Measurements from ENCODE around the gene ABCB8.

Gene ABCB8

GRCh38 chr7:151057989-151058780 lies 29.9 kb downstream of the ABCB8 start (continued):
- TF ChIP-seq ZNF26 (tag by site-specific recombination; IDR thresholded peaks at IDR 0.05) (no peak), ZNF580 (tag by site-specific recombination; IDR thresholded peaks at IDR 0.05) (peak; percentile 7; the same call in 1 of the 2 replicates), PATZ1 (tag by site-specific recombination; IDR thresholded peaks at IDR 0.05) (peak; percentile 82), ZNF660 (tag by site-specific recombination; IDR thresholded peaks at IDR 0.05) (no peak), ZNF335 (tag by site-specific recombination; conservative IDR thresholded peaks at IDR 0.05) (peak; percentile 87), ZNF16 (tag by site-specific recombination; IDR thresholded peaks at IDR 0.05; ENCODE audit: low read depth) (no peak), ZNF248 (tag by site-specific recombination; IDR thresholded peaks at IDR 0.05) (no peak), ZNF560 (tag by site-specific recombination; IDR thresholded peaks at IDR 0.05; ENCODE audit: borderline replicate concordance) (no peak), BCL6B (tag by site-specific recombination; IDR thresholded peaks at IDR 0.05) (no peak), ZNF654 (tag by site-specific recombination; IDR thresholded peaks at IDR 0.05; ENCODE audit: low read depth) (no peak), AEBP2 (tag by site-specific recombination; IDR thresholded peaks at IDR 0.05; ENCODE audit: borderline replicate concordance) (no peak), ZNF133 (tag by site-specific recombination; IDR thresholded peaks at IDR 0.05) (no peak), ZXDB (tag by site-specific recombination; IDR thresholded peaks at IDR 0.05) (peak; percentile 94), ZNF239 (tag by site-specific recombination; IDR thresholded peaks at IDR 0.05) (no peak), ZNF394 (tag by site-specific recombination; IDR thresholded peaks at IDR 0.05; ENCODE audit: borderline replicate concordance) (peak; percentile 50; the same call in 1 of the 2 replicates), ZNF10 (tag by site-specific recombination; IDR thresholded peaks at IDR 0.05) (no peak), ZBTB6 (tag by site-specific recombination; IDR thresholded peaks at IDR 0.05) (peak; percentile 49; the same call in 1 of the 2 replicates), KLF1 (tag by site-specific recombination; IDR thresholded peaks at IDR 0.05) (peak; percentile 34; the same call in 1 of the 2 replicates), ZBTB10 (tag by site-specific recombination; IDR thresholded peaks at IDR 0.05) (peak; percentile 97), ZNF132 (tag by site-specific recombination; IDR thresholded peaks at IDR 0.05; ENCODE audit: borderline replicate concordance) (no peak), GLI4 (tag by site-specific recombination; IDR thresholded peaks at IDR 0.05) (no peak), ZNF629 (tag by site-specific recombination; IDR thresholded peaks at IDR 0.05) (peak; percentile 98), ZSCAN5A (tag by site-specific recombination; IDR thresholded peaks at IDR 0.05) (peak; percentile 63), IKZF3 (tag by site-specific recombination; IDR thresholded peaks at IDR 0.05) (peak; percentile 99), ZNF23 (tag by site-specific recombination; IDR thresholded peaks at IDR 0.05; ENCODE audit: borderline replicate concordance) (no peak), WT1 (tag by site-specific recombination; IDR thresholded peaks at IDR 0.05) (peak; percentile 51; the same call in 1 of the 2 replicates), ZNF223 (tag by site-specific recombination; IDR thresholded peaks at IDR 0.05) (no peak)

All from HEK293 (cell line).